Transverse colon (tissue), 4 donors: ENCODE results near the gene AP1B1. TPM values are rescaled to one million over a fixed set of nuclear protein-coding genes. Genes with fewer than 3 reads are reported as not detected.
A peak's percentile ranks its signal among the peaks of the same experiment; 100 is the strongest.
"Not testable (repeated sequence)": the region's sequence is repeated elsewhere in the genome, so short reads cannot be mapped to it uniquely, and the experiment has no call there.

Experiments used
- DNase-seq: peaks from one replicate; pipeline ENCODE4 v3.0.0-alpha.2; 2019
- H3K27ac ChIP-seq, 4 donors: fragments of 200-600 bp; sonication (generic); 2 replicates each; pipeline ENCODE4 v1.5.1; 2016 to 2018; ENCODE audit warnings: inconsistent platforms in 4 of 4
- H3K27me3 ChIP-seq: fragments of 200-600 bp; sonication (generic); 2 replicates; pipeline ENCODE4 v1.5.1; 2017; ENCODE audit warnings: inconsistent platforms
- H3K36me3 ChIP-seq, 4 donors: fragments of 200-600 bp; sonication (generic); 2 replicates each; pipeline ENCODE4 v1.5.1; 2017 to 2019; ENCODE audit warnings: inconsistent platforms in 4 of 4
- H3K4me1 ChIP-seq, 4 donors: fragments of 200-600 bp; sonication (generic); 2 replicates each; pipeline ENCODE4 v1.5.1; 2017 to 2020; ENCODE audit warnings: inconsistent platforms in 4 of 4
- H3K4me3 ChIP-seq, 4 donors: fragments of 200-600 bp; sonication (generic); 1 replicate in 1 of 4; 2 replicates in 3 of 4; pipeline versions ENCODE4 v1.5.1 to v1.6.1; 2017 to 2019; ENCODE audit warnings: inconsistent platforms in 4 of 4
- H3K9me3 ChIP-seq, 2 donors: fragments of 200-600 bp; sonication (generic); 2 replicates each; pipeline ENCODE4 v1.5.1; 2017 to 2019; ENCODE audit warnings: inconsistent platforms in 2 of 2
- EP300 ChIP-seq: sonication (generic); formaldehyde crosslinking; IDR thresholded peaks from one replicate; pipeline ENCODE4 v1.6.1; 2017; ENCODE audit warnings: antibody characterized with exemption, low read depth
- POLR2A ChIP-seq: fragments of 450-650 bp; IDR thresholded peaks from one replicate; pipeline ENCODE4 v1.6.1; 2016; ENCODE audit warnings: antibody characterized with exemption, mild to moderate bottlenecking, moderate library complexity
- POLR2AphosphoS5 ChIP-seq, 3 donors: sonication (generic); formaldehyde crosslinking; IDR thresholded peaks; one replicate each; pipeline ENCODE4 v1.6.1; 2016; ENCODE audit warnings: antibody characterized with exemption in 3 of 3
- WGBS, 2 donors: methylation state at CpG; one replicate each; pipeline ENCODE4 v1.1.5; 2018; ENCODE audit warnings: low coverage in 1 of 2; 5-methylcytosine and 5-hydroxymethylcytosine counted together
- in situ Hi-C, 4 donors: fragments of 200-750 bp; cut with MboI; loops; one replicate each; pipeline versions ENCODE4 v1.15.0 to v1.15.1; 2017; ENCODE audit warnings: low sequenced_read_pairs in 3 of 4, low pct_ligation_motif_present in 1 of 4, low pct_unique_long_range_greater_than_20kb in 1 of 4
- intact Hi-C: fragments of 100-400 bp; cut with DNase I; formaldehyde crosslinking; loops from one replicate; pipeline ENCODE4 v1.15.1; 2023; ENCODE audit warnings: low total_unique reads
- total RNA-seq, 4 donors: library from RNA; depleted of rRNA; stranded (reverse); fragments of >200 nt; gene quantifications; one replicate each; pipeline ENCODE4 v1.1.0, GENCODE V29; 2016
- TF ChIP-seq, protein P1 (sequence below), 5 experiments: fragments of 200-600 bp in 3 of 5; fragments of 450-650 bp in 2 of 5; sonication (generic) in 3 of 5; IDR thresholded peaks; 1 replicate in 2 of 5; 2 replicates in 3 of 5; pipeline ENCODE4 v1.5.1; 2016 to 2017; ENCODE audit warnings: antibody characterized with exemption in 5 of 5, inconsistent platforms in 3 of 5, mild to moderate bottlenecking in 2 of 5, moderate library complexity in 1 of 5

Gene AP1B1
- total RNA-seq, 4 donors from 2014 or later, result 45.6 to 107 (median 92.4) TPM

DNA sequence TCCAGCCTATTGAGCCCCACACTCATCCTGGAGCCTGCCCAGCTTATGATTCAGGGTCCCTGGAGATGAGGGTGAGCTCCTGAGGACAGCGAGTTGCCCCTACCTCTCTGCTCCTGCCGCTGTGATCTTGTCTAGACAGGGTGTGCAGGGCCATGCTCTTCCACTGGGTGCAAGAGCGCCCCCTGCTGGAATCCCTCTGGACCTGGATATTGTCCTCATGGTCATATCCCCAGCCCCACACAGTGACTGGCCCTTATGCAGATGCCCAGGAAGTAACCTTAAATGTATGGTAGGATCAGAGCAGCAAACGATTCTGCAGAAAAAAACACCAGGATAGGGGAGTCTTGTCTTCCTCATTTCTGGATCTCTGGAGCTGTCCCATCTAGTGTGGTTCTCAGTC, 24.4 kb upstream of the AP1B1 start:
- H3K9me3 ChIP-seq, H3K27ac ChIP-seq, intact Hi-C loops, H3K4me3 ChIP-seq, in situ Hi-C loops, H3K27me3 ChIP-seq, H3K36me3 ChIP-seq, DNase-seq: not testable (repeated sequence)
- TF ChIP-seq, protein P1, sequence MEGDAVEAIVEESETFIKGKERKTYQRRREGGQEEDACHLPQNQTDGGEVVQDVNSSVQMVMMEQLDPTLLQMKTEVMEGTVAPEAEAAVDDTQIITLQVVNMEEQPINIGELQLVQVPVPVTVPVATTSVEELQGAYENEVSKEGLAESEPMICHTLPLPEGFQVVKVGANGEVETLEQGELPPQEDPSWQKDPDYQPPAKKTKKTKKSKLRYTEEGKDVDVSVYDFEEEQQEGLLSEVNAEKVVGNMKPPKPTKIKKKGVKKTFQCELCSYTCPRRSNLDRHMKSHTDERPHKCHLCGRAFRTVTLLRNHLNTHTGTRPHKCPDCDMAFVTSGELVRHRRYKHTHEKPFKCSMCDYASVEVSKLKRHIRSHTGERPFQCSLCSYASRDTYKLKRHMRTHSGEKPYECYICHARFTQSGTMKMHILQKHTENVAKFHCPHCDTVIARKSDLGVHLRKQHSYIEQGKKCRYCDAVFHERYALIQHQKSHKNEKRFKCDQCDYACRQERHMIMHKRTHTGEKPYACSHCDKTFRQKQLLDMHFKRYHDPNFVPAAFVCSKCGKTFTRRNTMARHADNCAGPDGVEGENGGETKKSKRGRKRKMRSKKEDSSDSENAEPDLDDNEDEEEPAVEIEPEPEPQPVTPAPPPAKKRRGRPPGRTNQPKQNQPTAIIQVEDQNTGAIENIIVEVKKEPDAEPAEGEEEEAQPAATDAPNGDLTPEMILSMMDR (IDR thresholded peaks at IDR 0.05), result peak; percentile 18 to 46 (median 42)
- 21% methylated on average over 1 of the region's 4 CpGs; no CpG with 5 or more reads in 1 of the 2 donors for WGBS, 2 donors
- peaks cover 0 to 16% (median 2%) of the 10 kb centered on the region in 4 donors for H3K4me1 ChIP-seq

DNA sequence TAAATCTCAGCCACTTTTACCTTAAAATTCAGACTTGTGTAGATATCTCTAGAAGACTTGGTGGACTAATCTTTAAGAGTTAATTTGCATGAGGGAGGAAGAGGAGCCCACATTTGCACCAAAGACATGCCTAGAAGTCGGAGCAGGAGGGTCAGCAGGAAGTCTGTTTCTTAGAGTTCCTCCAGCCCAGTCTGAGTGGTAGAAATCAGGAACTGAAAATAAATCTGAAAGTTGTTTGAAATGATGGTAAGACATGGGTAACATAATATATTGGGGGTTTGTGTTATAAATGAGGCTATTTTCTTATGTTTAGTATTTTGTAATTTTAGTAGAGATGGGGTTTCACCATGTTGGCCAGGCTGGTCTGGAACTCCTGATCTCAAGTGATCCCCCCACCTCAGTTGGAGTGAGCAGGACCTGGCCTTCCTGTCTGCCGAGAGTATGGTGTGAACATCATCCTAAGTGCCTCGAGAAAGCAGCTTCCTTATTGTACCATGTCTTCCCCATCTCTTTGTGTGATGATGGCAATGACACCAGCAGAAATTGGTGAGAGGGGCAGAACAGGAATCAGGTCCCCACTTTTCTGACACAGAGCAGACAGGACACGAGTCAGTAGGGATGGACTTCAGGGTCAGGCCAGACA, 23.3 kb upstream of the AP1B1 start:
- H3K27me3 ChIP-seq, in situ Hi-C loops, intact Hi-C loops, H3K4me3 ChIP-seq, DNase-seq, H3K9me3 ChIP-seq, H3K27ac ChIP-seq, H3K36me3 ChIP-seq: not testable (repeated sequence)
- peaks cover 0 to 15% (median 2%) of the 10 kb centered on the region in 4 donors for H3K4me1 ChIP-seq
- WGBS, 2 donors, result 42 to 59% methylated on average over 2 to 4 of the region's 4 CpGs

DNA sequence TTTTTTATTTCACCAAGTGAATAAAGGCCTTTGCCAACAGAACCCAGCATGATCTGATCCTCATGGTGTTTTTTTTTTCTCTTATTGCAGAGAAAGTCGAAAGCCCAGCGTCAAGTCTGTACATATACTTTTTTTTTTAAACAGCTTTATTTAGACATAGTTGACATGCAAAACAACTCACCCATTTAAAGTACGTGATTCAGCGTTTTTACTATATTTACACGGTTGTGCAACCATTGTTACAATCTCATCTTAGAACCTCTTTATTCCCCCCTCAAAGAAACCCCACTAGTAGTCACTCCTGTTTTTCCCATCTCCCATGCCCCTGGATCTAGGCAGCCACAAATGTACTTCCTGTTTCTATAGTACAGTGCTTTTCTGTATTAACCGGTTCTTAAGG, 20.6 kb upstream of the AP1B1 start:
- intact Hi-C loops, result no loop called here
- Histone ChIP-seq H3K27ac (no peak overlapping the region), H3K4me1 (peaks cover 0 to 4% (median 0%) of the 10 kb centered on the region in 4 donors), H3K27me3 (no peaks in the 10 kb centered on the region), H3K36me3 (no peaks in the 10 kb centered on the region), H3K4me3 (no peak overlapping the region), H3K9me3 (no peaks in the 10 kb centered on the region)
- WGBS, 2 donors, result 48 to 62% methylated on average over 6 of the region's 6 CpGs
- in situ Hi-C loops, result no loop called here
- TF ChIP-seq EP300 (no peak), POLR2AphosphoS5 (IDR thresholded peaks at IDR 0.05) (no peak), POLR2A (no peak)
- DNase-seq, result no peak

DNA sequence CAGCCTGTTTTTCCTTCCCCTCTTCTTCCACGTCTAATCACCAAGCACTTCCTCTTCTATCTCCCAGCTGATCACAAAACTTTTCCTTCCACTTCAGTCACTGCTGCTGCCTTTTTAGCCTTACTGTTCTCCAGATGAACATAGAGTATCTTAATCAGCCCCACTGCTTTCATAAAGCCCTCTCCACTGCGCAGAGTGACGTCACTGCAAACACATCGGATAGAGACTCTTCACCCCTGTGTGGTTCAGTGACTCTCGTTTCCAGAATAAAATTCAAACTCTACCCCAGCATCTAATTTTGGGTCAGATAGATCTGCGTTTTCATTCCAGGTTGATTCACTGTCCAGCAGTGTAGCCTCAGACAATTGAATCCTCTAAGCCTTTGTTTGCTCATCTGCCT, 13.2 kb upstream of the AP1B1 start:
- in situ Hi-C loops, intact Hi-C loops, H3K36me3 ChIP-seq, H3K27ac ChIP-seq, H3K9me3 ChIP-seq, H3K4me1 ChIP-seq, DNase-seq, H3K4me3 ChIP-seq, H3K27me3 ChIP-seq: not testable (repeated sequence)
- WGBS, 2 donors, result 70 to 78% methylated on average over 5 to 6 of the region's 6 CpGs

DNA sequence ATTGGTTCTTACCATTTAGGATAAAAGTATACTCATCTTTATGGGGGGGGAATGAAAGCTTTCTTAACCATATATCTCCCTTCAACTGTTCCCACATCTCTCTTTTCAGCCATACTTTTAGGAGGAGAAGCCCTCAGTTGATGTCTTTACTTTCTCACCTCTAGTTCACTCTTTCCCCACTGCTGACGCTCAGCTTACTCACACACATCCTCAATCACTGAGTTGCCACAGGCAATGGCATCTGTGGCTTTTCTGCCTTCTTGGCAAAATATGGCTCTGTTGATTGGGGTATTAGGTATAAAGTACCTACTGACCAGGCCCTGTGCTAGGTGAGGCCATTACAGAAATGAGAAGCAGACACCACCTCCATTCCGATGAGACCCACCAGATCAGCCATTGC, 12.2 kb upstream of the AP1B1 start:
- Histone ChIP-seq H3K4me1 (peaks cover 0 to 5% (median 0%) of the 10 kb centered on the region in 4 donors), H3K9me3 (no peaks in the 10 kb centered on the region), H3K27ac (no peak overlapping the region), H3K36me3 (no peaks in the 10 kb centered on the region), H3K4me3 (no peak overlapping the region), H3K27me3 (no peaks in the 10 kb centered on the region)
- TF ChIP-seq POLR2A (no peak), EP300 (no peak)
- TF ChIP-seq, protein P1 (IDR thresholded peaks at IDR 0.05), result no peak
- 90 to 92% methylated on average over 2 of the region's 2 CpGs for WGBS, 2 donors
- DNase-seq, result no peak
- intact Hi-C loops (no loop called here), in situ Hi-C loops (no loop called here)

DNA sequence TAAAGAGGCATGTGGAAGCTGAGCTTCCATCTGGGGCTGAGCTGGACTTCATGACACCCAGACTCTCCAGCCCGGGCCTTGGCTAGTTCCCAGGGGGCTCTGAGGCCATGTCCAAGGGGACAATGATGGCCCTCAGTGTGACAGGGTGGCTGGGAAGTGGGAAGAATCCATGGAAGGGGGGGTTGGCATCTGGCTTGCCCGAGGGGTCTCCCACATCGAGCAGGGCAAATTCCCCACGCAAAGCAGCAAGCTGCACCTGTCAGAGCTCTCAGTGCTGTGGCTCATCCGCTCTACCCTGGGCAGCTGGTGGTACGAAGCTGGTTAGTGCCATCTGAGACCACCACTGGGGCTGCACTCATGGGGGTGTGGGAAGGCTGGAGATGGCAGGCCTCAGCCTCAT, 9.4 kb upstream of the AP1B1 start:
- in situ Hi-C loops (loop anchor here in 2 of 4 donors (10.0 to 25.0 kb wide), 2 partner anchors 110 to 127 kb away; no protein-coding TSS in a partner anchor), intact Hi-C loops (loop anchor here (10.0 kb wide), 1 partner anchor 127 kb away; no protein-coding TSS in a partner anchor)
- H3K4me3 ChIP-seq, result no peak overlapping the region
- H3K4me1 ChIP-seq, result peaks cover 0 to 10% (median 4%) of the 10 kb centered on the region in 4 donors
- TF ChIP-seq, protein P1 (IDR thresholded peaks at IDR 0.05), result no peak
- TF ChIP-seq POLR2A, result no peak
- TF ChIP-seq EP300, result no peak
- no peak for TF ChIP-seq POLR2AphosphoS5 (IDR thresholded peaks at IDR 0.05)
- 91% methylated on average over 6 of the region's 6 CpGs; no CpG with 5 or more reads in 1 of the 2 donors for WGBS, 2 donors
- H3K27me3 ChIP-seq, result no peaks in the 10 kb centered on the region
- no peak overlapping the region for H3K27ac ChIP-seq
- DNase-seq, result no peak
- H3K9me3 ChIP-seq, result no peaks in the 10 kb centered on the region
- no peaks in the 10 kb centered on the region for H3K36me3 ChIP-seq
